HG03354 (cell line): Measurements from ENCODE around the gene ENTPD8.
"Not testable (repeated sequence)": the region's sequence is repeated elsewhere in the genome, so short reads cannot be mapped to it uniquely, and the experiment has no call there.

Experiments
- ATAC-seq: cut with Tn5 transposase; IDR thresholded peaks from one replicate; pipeline ENCODE4 v1.9.1; 2021; ENCODE audit warnings: mild to moderate bottlenecking; ENCODE audit not compliant: unreplicated experiment, poor library complexity, severe bottlenecking

The ENTPD8 gene

DNA sequence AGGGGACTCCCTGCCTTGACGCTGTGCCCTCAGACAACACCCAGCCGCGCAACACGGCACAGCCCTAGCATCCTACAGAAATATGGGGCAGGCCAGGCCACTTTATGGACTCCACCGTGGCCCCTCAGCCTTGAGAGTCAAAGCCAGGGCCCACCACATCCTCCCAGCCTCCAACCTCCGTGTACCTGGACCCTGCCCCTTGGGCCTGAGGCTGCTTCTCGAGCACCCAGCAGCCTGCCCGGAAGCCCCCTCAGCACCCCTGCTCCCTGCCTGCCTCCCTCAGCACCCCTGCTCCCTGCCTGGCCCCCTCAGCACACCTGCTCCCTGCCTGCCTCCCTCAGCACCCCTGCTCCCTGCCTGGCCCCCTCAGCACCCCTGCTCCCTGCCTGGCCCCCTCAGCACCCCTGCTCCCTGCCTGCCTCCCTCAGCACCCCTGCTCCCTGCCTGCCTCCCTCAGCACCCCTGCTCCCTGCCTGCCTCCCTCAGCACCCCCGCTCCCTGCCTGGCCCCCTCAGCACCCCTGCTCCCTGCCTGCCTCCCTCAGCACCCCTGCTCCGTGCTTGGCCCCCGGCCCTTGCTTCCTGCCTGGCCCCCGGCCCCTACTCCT, 54.5 kb downstream of the ENTPD8 start:
- ATAC-seq = not testable (repeated sequence)

DNA sequence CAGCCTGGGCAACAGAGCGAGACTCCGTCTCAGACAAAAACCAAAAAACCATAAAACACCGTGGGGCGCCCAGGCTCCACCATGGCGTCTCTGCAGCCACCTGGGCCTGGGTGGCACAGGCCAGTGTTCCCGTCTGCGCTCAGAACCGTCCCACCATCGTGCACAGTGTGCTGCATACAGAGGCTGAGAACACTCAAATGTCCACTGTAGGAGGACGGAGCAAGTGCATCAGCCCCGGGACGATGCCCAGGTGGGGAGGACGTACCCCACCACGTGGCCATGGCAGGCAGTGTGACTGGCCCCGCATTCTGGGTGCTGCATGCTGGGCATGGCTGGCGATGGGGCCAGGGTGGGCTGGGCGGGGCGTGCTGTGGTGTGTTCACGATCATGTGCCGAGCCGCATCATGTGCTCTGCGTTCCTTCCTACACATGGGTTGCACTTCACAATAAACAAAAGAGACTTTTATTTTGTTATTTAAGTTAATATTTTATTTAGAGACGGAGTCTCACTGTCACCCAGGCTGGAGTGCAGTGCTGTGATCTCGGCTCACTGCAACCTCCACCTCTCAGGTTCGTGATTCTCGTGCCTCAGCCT, 56.0 kb downstream of the ENTPD8 start:
- ATAC-seq = no peak
